ENCODE measurements around the gene TBL1X. TPM values are rescaled to one million over a fixed set of nuclear protein-coding genes. Genes with fewer than 3 reads are reported as not detected.

The TBL1X gene
- total and polyA plus RNA-seq, 2 of the 8 experiments (the other 6 are each of a cell fraction or from before 2014, with no cell fraction given) = 13.3 to 25.6 TPM

GRCh38 chrX:9526965-9527364, 62.1 kb downstream of the TBL1X start:
- H4K91ac ChIP-seq (replicated peaks; ENCODE audit: insufficient read length, low read length) = no peak overlapping the region
- no peaks in the 10 kb centered on the region for H3K36me3 ChIP-seq (ENCODE audit: control insufficient read depth in 2 of 4, insufficient read depth in 4 of 4, low read length in 3 of 4)
- H3K56ac ChIP-seq (replicated peaks; ENCODE audit: insufficient read length, low read depth, low read length) = no peak overlapping the region
- H2AK5ac ChIP-seq (ENCODE audit: low read depth, low read length) = no peak overlapping the region
- WGBS, 2 experiments (ENCODE audit: extremely low coverage in 1 of 2, insufficient coverage in 1 of 2, insufficient read length in 1 of 2, insufficient replicate concordance in 2 of 2, low coverage in 1 of 2, low lambda C conversion rate in 2 of 2, missing lambda C conversion rate in 1 of 2) = 61% methylated on average over 12 of the region's 14 CpGs; no CpG with 5 or more reads in 1 of the 2 experiments
- H3K27ac ChIP-seq (ENCODE audit: low read depth, low read length) = no peak overlapping the region; the same call in 1 of the 2 replicates
- H4K8ac ChIP-seq (ENCODE audit: extremely low read depth, insufficient read depth, low read length) = no peak overlapping the region
- no peaks in the 10 kb centered on the region for H4K20me1 ChIP-seq (replicated peaks in 1 of 2; ENCODE audit: control insufficient read depth in 1 of 2, insufficient read depth in 2 of 2, low read length in 2 of 2)
- H3K4me1 ChIP-seq (replicated peaks in 1 of 4; ENCODE audit: control insufficient read depth in 3 of 4, insufficient read depth in 4 of 4, low read length in 3 of 4) = peaks cover 1 to 25% (median 10%) of the 10 kb centered on the region in 4 experiments; a peak in 6 of 7 replicates
- H3K18ac ChIP-seq (ENCODE audit: extremely low read depth, low read length) = no peak overlapping the region
- TF ChIP-seq, protein P1, sequence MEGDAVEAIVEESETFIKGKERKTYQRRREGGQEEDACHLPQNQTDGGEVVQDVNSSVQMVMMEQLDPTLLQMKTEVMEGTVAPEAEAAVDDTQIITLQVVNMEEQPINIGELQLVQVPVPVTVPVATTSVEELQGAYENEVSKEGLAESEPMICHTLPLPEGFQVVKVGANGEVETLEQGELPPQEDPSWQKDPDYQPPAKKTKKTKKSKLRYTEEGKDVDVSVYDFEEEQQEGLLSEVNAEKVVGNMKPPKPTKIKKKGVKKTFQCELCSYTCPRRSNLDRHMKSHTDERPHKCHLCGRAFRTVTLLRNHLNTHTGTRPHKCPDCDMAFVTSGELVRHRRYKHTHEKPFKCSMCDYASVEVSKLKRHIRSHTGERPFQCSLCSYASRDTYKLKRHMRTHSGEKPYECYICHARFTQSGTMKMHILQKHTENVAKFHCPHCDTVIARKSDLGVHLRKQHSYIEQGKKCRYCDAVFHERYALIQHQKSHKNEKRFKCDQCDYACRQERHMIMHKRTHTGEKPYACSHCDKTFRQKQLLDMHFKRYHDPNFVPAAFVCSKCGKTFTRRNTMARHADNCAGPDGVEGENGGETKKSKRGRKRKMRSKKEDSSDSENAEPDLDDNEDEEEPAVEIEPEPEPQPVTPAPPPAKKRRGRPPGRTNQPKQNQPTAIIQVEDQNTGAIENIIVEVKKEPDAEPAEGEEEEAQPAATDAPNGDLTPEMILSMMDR (IDR thresholded peaks at IDR 0.05; ENCODE audit: control extremely low read depth in 1 of 3, insufficient read depth in 1 of 3, low read depth in 1 of 3, low read length in 3 of 3) = peak in 2 of 3 experiments; percentile 36 to 43; a peak in 2 of 4 replicates
- TF ChIP-seq SP2 (IDR thresholded peaks at IDR 0.05; ENCODE audit: low read length) = no peak
- TF ChIP-seq POLR2AphosphoS5 (IDR thresholded peaks at IDR 0.05; ENCODE audit: low read depth, low read length) = no peak
- TF ChIP-seq GTF2F1 (IDR thresholded peaks at IDR 0.05; ENCODE audit: borderline replicate concordance, low read depth, low read length) = no peak
- H2BK15ac ChIP-seq (ENCODE audit: low read length) = no peak overlapping the region
- H4K5ac ChIP-seq (ENCODE audit: insufficient read length, low read depth, low read length) = no peak overlapping the region
- no peak overlapping the region for H2BK5ac ChIP-seq (ENCODE audit: low read depth, low read length)
- CTCF ChIA-PET (ENCODE audit: partially characterized antibody) = interaction anchor here (1.0 to 1.4 kb wide), 4 partner anchors 10 to 174 kb away, joined by 3 to 4 read pairs (median 4); no protein-coding TSS in a partner anchor
- H3K23ac ChIP-seq (ENCODE audit: insufficient read length) = no peak overlapping the region
- DNase-seq (ENCODE audit: low read depth in 1 of 2, low spot score in 2 of 2) (no peak), FAIRE-seq (no peak)
- H3K4ac ChIP-seq (replicated peaks; ENCODE audit: insufficient read length, low read depth, low read length) = no peak overlapping the region
- H3K79me2 ChIP-seq (ENCODE audit: control insufficient read depth in 1 of 2, insufficient read depth in 2 of 2, low read length in 2 of 2) = peaks cover 0 to 37% of the 10 kb centered on the region in 2 experiments; a peak in 2 of 4 replicates
- no peak overlapping the region for H2BK20ac ChIP-seq (ENCODE audit: low read length)
- H3K9me3 ChIP-seq (ENCODE audit: insufficient read depth in 2 of 2, low read depth in 1 of 2, low read length in 1 of 2) = no peaks in the 10 kb centered on the region
- no peaks in the 10 kb centered on the region for H3K27me3 ChIP-seq (replicated peaks in 1 of 4; ENCODE audit: control insufficient read depth in 3 of 4, extremely low read depth in 1 of 4, insufficient read depth in 3 of 4, low read length in 3 of 4)
- H2BK120ac ChIP-seq (replicated peaks; ENCODE audit: low read depth, low read length) = no peak overlapping the region
- POLR2A ChIA-PET (ENCODE audit: partially characterized antibody) = no interaction called here
- no peak overlapping the region for H3K14ac ChIP-seq (ENCODE audit: insufficient read length)
- no peaks in the 10 kb centered on the region for H3K79me1 ChIP-seq (ENCODE audit: low read depth, low read length)
- no peak overlapping the region for H3K4me3 ChIP-seq (ENCODE audit: extremely low read depth in 1 of 4, insufficient read depth in 2 of 4, low read depth in 3 of 4, low read length in 4 of 4)
- no peak overlapping the region for H2AFZ ChIP-seq (ENCODE audit: low read length)
- H3K9ac ChIP-seq (replicated peaks in 1 of 4; ENCODE audit: extremely low read depth in 1 of 4, low read depth in 3 of 4, low read length in 3 of 4) = no peak overlapping the region
- no peak overlapping the region for H3K4me2 ChIP-seq (ENCODE audit: insufficient read depth in 1 of 2, low read depth in 2 of 2, low read length in 2 of 2)
- H2BK12ac ChIP-seq (ENCODE audit: low read depth, low read length) = 0 out of 2 replicates have a peak overlapping the region, but pooled peaks have one; percentile 39
- peaks cover 2% of the 10 kb centered on the region; the same call in 1 of the 2 replicates for H3K23me2 ChIP-seq (ENCODE audit: low read depth, low read length)

Data from H1 (cell line).